ENCODE data around the gene B4GALNT2.
"Not testable (repeated sequence)": the region's sequence is repeated elsewhere in the genome, so short reads cannot be mapped to it uniquely, and the experiment has no call there.

GRCh38 chr17:49185381-49185780 lies 52.8 kb downstream of the B4GALNT2 start:
- TF ChIP-seq CTCF, POLR2A, EP300, POLR2AphosphoS5 (IDR thresholded peaks at IDR 0.05): not testable (repeated sequence)
